SKM-1 treated with dmso at 0.1 percent for 144 hours (cell line): ENCODE results near the gene HCFC1.

ENCODE experiments used
- DNase-seq: peaks from one replicate; lab custom pipeline; 2025; ENCODE audit not compliant: unreplicated experiment; lab: John Stamatoyannopoulos, UW

HCFC1 gene

GRCh38 chrX:153941336-153942252 is 30.0 kb downstream of the HCFC1 start:
- no peak for DNase-seq

GRCh38 chrX:153939573-153939972 is 32.0 kb downstream of the HCFC1 start:
- DNase-seq = no peak

- no peak for DNase-seq
Observed at GRCh38 chrX:153938226-153938786, 33.3 kb downstream of the HCFC1 start.

GRCh38 chrX:153937056-153937455 is 34.6 kb downstream of the HCFC1 start:
- no peak for DNase-seq

- DNase-seq = no peak
Observed at GRCh38 chrX:153935326-153935851, 36.2 kb downstream of the HCFC1 start.

- DNase-seq = peak; percentile 44
Observed at GRCh38 chrX:153934762-153935325, 36.8 kb downstream of the HCFC1 start, which contains the start of gene NAA10. NAA10 (minus strand) TSS chrX:153935037; CDS start chrX:153934904, 133 bp downstream.

GRCh38 chrX:153934148-153934761 is 37.4 kb downstream of the HCFC1 start:
- no peak for DNase-seq

- no peak for DNase-seq
Observed at GRCh38 chrX:153933748-153934147, 37.9 kb downstream of the HCFC1 start.

- DNase-seq = no peak
Observed at GRCh38 chrX:153932220-153932915, 39.2 kb downstream of the HCFC1 start.

- no peak for DNase-seq
Observed at GRCh38 chrX:153931748-153932147, 39.9 kb downstream of the HCFC1 start.

- DNase-seq = no peak
Observed at GRCh38 chrX:153931151-153931550, 40.5 kb downstream of the HCFC1 start.

GRCh38 chrX:153930011-153930910 is 41.4 kb downstream of the HCFC1 start:
- DNase-seq = no peak

- no peak for DNase-seq
Observed at GRCh38 chrX:153929576-153929975, 42.0 kb downstream of the HCFC1 start.

- no peak for DNase-seq
Observed at GRCh38 chrX:153928846-153929245, 42.8 kb downstream of the HCFC1 start.

GRCh38 chrX:153927922-153928760 is 43.5 kb downstream of the HCFC1 start:
- DNase-seq = peak; percentile 89

- no peak for DNase-seq
Observed at GRCh38 chrX:153927672-153927921, 44.0 kb downstream of the HCFC1 start.

- DNase-seq = peak; percentile 88
Observed at GRCh38 chrX:153926858-153927671, 44.6 kb downstream of the HCFC1 start.

- no peak for DNase-seq
Observed at GRCh38 chrX:153926552-153926857, 45.1 kb downstream of the HCFC1 start.
